ENCODE data around the gene KCNE1. TPM values are rescaled to one million over a fixed set of nuclear protein-coding genes. Genes with fewer than 3 reads are reported as not detected.
"Not testable (repeated sequence)": the region's sequence is repeated elsewhere in the genome, so short reads cannot be mapped to it uniquely, and the experiment has no call there.

The KCNE1 gene
- total RNA-seq, 1 donor from 2014 or later, result 5.5 TPM

DNA sequence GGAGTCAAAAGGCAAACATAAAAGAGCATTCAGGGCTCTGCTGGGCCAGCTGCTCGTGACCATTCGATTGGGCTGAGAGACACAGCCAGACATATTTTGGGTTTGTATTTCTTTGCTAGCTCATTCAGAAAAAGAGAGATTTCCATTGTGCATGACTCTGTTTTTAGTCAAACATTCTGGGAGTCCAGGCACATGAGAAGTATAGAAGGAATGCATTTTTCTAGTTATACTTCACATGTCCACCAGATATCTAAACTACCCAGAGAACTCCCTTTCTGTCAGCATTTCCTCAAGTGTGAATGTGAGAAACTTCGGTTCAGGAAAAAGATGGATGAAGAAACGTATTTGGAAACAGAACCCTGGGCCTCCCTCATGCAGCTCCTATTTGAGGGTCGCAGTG is 6.3 kb upstream of the KCNE1 start:
- DNase-seq (ENCODE audit: missing footprints) (no peak), ATAC-seq (no peak)
- intact Hi-C loops (cut with DNase I), result no loop called here

DNA sequence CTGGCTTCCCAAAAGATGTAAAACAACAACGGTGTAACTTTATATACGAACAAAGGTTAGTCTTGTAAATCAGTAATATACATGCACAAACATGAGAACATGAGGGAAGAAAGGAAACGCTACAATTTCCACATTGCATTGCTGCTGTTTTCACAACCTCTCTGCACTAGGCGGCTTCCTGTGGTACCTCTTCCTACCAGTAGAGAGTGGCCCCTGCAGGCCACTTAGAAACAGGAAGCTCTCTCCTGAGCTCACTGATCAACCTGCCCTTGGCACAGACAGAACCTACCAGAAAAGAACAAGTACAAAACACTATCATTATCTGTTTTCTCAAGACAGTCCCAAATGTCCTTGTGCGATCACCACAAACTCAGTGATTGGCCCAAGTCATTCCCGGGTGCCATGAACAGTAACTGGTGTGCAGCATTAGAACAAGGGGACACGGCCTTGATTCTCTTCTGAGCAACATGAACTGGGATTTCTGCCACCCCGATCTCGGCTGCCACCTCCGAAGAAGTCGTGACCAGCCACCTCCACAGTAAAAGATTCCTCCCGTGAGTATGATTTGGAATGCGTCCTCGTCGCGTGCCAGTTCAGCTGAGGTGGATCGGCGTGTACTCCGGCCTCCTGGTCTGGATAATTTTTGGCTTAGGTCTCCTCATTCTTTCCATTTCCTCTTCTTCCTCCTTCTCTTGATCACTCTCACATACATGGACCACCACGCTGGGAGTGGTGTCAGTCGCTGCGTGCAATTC is 5.7 kb upstream of the KCNE1 start:
- intact Hi-C loops (cut with DNase I), result no loop called here
- ATAC-seq, result no peak
- peak; percentile 60 for DNase-seq (ENCODE audit: missing footprints)

DNA sequence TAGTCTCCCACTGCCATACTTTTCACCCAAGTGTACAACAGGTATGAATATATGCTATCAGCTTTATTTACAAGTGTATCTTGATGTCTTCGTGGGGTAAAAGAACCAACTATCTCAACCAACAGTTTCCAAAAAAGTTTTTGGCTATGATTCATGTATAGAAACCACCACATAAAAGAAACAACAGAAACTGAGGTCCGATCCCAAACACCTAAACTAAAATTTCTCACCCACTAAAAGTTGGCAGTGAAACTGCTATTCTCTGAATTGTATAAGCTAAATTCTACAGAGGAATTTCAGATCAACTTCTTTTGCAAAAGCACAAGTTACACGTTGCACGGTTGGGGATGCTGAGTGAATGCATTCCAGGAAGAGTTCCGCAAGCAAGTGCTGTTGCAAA is 5.0 kb upstream of the KCNE1 start:
- no peak for ATAC-seq
- no peak for DNase-seq (ENCODE audit: missing footprints)
- intact Hi-C loops (cut with DNase I), result no loop called here

DNA sequence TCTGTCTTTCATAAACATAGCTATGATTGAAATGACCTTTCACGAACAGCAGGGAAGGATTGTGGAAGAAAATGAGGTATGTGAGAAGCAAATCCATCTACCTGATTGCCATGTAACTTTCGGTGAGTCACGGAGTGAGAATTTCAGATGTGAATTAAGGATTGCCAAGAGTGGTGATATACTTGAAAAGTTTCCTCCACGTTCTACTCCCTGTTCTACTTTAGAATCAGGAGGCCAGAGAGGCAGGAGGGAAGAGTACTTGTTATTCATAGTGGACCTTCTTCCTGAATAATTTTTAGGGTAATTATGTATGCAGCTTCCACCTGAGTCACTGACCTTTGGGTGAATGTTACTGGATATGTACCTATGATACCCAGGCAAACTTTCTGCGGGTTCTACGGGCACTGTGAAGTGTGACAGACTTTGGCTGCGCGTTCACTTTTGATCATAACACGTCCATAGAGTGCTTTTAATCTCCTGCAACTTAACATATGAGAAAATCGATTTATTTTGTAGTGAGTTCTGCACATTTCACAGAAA is 2.6 kb upstream of the KCNE1 start:
- DNase-seq (ENCODE audit: missing footprints), result no peak
- intact Hi-C loops (cut with DNase I), result no loop called here
- no peak for ATAC-seq

DNA sequence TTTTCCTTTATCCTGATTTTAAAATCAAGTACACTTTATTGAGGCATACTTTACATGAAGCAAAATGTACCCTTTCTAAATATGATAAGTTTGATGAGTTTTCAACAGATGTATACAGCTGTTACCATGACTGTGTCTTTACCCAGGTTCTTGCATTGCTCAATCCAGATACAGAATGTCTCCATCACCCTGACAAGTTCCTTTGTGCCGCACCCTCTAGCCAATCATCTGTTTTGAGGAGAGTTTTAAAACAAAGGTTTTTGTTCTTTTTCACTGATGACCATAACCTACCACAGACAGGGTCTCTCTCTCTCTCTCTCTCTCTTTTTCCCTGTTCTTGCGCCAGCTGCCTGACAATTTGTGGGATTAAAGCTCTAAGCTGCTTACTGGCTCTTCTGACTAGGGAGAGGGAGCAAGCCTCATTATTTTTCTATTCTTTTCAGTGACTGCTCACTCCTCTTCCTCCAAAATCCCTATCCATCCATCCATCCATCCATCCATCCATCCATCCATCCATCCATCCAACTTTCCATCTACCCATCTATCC is 1.2 kb upstream of the KCNE1 start:
- DNase-seq (ENCODE audit: missing footprints) (no peak), ATAC-seq (peak; percentile 45)
- intact Hi-C loops (cut with DNase I), result no loop called here

DNA sequence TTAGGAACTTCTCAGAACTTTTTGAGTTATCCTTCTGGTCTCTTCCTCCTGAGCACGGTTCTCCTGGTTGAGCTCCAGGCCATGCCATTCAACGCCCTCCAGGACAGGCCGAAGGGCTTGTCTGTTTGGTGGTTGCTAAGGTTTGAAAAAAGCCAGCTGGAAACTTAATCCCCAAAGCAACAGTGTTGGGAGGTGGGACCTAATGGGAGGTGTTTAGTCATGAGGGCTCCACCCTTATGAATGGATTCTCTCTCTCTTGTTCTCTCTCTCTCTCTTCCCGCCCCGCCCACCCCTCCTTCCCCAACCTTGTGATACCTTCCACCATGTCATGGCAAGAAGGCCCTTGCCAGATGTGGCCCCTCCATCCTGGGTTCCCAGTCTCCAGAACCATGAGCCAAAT is 829 bp downstream of the KCNE1 start:
- no peak for DNase-seq (ENCODE audit: missing footprints)
- intact Hi-C loops (cut with DNase I), result no loop called here
- peak; percentile 35 for ATAC-seq

DNA sequence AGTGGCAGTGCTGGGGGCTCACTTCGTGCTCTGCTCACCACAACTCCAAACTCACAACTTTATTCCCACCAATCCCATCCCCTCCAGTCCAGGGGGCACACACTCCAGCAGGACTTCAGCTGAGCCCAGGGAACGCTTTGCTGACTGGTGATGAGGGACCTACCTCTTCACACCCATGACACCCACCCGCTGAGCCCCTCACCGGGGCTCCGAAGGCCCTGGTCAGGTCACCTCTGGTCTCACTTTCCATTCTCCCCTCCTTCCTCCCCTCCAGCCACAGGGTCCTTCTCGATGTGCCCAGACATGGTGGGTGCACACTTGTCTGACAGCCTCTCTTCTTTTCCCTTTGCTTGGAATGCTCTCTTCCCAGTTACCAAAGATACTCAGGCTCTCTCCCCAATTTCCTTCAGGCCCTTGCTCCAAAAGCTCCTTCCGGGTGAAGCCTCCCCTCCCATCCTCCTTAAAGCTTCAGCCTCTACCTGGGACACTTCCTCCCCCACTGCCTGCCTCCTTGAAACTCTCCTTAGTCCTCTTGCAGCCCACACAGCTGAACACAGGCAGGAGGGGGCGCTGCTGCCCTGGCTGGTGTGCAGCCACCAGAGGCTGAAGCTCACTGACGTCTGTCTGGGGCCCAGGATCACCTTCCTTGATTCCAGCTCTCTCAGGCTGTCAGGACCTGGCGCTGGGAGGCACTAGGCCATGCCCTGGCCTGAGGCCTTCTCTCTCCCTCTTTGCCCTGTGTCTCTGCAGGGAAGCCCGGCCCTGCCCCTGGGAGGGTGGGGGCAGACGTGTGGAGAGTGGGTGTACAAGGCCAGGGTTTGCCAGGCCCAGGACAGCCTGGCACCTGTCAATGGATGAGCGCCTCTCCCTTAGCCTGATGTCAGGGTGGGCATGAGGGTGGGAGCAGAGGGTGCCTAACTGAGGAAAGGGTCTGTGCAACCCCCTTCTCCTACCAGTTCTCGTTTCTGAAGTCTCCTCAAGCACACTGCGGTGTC is 1.6 kb downstream of the KCNE1 start:
- ATAC-seq, result peak; percentile 79
- peak; percentile 91 for DNase-seq (ENCODE audit: missing footprints)
- intact Hi-C loops (cut with DNase I), result no loop called here

DNA sequence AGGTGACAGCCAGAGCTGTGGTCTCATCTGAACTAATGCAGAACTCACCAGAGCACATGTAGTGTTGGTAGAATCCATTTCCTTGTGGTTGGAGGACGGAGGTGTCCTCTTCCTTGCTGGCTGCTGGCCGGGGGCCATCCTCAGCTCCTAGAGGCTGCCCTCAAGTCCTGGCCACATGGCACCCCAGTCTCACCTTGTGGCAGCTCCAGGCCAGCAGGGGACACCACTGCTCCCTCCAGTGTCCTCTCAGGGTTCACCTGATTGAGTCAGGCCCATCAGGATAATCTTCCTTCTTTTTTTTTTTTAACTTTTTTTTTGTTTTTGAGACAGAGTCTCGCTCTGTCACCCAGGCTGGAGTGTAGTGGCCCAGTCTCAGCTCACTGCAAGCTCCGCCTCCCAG is 2.9 kb downstream of the KCNE1 start:
- intact Hi-C loops (cut with DNase I), result loop anchor here (2.0 kb wide), 1 partner anchor 36 kb away; no protein-coding TSS in a partner anchor
- DNase-seq (ENCODE audit: missing footprints), result no peak
- no peak for ATAC-seq

DNA sequence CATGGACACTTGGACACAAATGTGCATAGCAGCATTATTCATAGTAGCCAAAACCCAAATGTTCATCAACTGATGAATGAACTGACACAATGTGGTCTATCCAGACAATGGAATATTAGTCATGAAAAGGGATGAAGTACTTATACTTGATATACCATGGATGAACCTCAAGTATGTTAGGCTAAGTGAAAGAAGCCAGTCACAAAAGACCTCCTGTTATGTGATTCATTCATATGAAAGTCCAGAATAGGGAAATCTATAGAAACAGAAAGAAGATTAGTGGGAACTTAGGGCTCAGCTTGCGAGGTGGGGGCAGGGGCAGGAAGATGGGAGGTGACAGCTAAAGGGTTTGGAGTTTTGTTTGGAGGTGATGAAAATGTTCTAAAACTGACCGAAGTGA is 7.4 kb downstream of the KCNE1 start:
- DNase-seq (ENCODE audit: missing footprints) (no peak), ATAC-seq (no peak)
- intact Hi-C loops (cut with DNase I), result no loop called here

DNA sequence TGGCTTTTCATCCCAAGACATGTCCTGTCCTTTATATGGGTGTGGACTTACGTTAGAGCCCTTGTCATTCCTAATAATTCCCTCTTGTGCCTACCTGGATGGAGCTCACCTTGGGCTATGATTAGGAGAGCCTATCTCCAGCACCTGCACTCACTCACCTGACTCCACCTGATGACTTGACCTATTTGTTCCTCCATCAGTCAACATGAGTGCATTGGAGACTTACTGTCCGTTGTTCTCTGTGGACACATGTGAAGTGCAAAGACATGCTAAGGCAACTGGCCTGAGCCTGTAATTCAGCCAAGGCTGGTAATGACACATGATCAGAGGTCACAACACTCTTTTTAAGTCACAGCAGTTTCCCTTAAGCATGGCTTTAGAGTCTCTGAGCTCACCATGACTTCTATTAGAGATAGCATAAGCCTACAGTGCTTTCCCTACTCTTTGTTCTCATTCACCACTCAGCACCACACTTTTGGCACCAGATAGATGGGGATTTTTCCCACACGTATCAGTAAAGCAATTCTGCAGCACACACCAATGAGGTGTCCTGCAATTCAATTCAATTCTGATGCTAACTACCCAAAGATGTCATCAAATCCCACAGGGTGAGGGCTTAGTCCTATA is 9.4 kb downstream of the KCNE1 start:
- ATAC-seq, result no peak
- no peak for DNase-seq (ENCODE audit: missing footprints)
- intact Hi-C loops (cut with DNase I), result no loop called here

DNA sequence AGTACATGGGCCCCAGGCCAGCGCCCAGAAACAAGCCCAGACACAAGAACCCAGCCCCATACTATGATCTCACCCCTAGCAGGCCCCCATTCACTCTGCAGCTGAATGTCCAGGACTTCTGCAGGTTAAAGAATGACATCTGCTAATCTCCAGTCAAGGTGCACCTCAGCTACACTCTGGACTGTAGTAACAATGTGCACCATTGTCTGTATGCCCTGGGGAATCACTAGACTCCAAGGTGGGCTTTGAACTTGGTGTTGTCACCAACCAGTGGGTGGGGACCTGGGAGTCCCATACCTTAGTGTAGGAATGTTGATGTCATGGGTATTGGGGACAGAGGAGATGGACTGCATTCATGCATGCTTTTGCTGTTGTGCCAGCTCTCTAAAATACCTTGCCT is 10.3 kb downstream of the KCNE1 start:
- intact Hi-C loops (cut with DNase I), result no loop called here
- ATAC-seq, result no peak
- no peak for DNase-seq (ENCODE audit: missing footprints)

DNA sequence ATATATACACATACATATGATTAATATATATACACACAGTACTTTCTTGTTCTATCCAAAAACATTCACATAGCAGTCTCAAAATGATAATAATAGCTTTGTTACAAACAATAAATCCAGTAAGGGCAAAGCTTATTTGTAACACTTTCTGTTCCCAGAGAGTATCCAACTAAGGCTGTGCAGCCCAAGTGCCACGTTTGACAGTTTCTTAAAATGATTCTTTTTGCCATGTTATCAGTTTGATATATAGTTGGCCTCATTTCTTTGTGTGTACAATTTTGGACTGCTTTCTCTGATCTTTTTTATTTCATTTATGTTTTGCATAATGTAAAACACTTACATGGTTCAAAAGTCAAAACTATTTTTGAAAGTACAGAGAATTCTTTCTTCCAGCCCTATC is 11.8 kb downstream of the KCNE1 start:
- no peak for ATAC-seq
- intact Hi-C loops (cut with DNase I), result no loop called here
- no peak for DNase-seq (ENCODE audit: missing footprints)

DNA sequence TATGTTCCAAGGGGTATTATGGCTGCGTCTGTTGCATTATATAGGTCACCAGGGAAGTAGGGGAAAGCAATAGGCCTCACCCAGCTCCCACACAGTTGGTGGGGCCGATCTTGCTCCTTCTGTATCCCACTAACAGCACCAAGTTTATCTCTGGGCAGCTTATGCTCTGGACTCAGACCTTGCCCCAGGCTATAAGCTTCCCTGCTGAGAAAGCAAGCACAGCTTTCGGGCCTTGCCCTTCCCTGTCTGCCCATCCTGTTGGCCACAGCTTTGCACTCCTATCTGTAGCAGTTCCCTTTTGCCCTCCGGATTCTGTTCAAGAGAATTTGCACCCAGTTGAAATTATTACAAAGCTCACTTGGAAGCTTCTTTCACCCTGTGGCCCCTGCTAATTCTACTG is 12.9 kb downstream of the KCNE1 start:
- peak; percentile 41 for DNase-seq (ENCODE audit: missing footprints)
- intact Hi-C loops (cut with DNase I), result no loop called here
- ATAC-seq, result no peak

DNA sequence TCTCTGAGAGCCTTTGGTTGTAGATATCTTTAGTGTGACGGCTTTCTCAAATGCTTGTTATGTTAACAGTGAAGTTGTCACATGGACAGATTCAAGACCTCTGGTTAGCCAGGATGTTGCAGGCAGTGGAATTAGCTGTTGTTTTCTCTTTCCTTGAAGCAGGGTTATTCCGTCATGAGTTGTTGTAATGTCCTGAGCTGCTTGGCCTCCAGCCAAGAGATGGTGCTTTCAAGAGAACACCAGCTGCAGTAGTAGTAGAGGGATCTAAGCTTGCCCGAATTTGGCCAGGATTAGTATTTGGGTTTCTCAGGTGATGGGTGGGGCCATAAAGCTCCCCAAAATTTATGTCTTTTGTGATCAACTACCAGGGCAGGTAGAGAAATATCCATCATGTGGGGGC is 13.4 kb downstream of the KCNE1 start:
- ATAC-seq, result no peak
- intact Hi-C loops (cut with DNase I), result no loop called here

DNA sequence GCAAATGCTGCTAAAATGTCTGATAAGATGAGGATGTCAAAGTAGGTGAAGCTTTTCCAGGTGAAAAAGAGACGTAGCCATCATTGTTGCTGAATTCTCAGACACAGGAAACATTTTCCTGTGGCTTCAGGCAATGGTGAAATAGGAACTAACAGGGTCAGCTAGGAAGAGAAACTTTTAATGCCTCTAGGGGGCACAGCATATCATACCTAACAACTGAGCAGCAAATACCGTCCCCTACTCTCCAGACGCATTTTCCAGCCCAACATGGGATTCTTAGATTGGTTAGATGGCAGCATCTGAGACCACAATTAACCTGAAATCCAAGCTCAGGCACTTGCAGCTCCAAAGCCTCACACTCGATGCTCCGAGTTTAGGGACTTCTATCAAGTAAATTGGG is 28.2 kb downstream of the KCNE1 start:
- DNase-seq (ENCODE audit: missing footprints); intact Hi-C loops (cut with DNase I); ATAC-seq: not testable (repeated sequence)

More for the DNA sequence above, 13.4 kb downstream of the KCNE1 start:
- peak; percentile 62 for DNase-seq (ENCODE audit: missing footprints)

DNA sequence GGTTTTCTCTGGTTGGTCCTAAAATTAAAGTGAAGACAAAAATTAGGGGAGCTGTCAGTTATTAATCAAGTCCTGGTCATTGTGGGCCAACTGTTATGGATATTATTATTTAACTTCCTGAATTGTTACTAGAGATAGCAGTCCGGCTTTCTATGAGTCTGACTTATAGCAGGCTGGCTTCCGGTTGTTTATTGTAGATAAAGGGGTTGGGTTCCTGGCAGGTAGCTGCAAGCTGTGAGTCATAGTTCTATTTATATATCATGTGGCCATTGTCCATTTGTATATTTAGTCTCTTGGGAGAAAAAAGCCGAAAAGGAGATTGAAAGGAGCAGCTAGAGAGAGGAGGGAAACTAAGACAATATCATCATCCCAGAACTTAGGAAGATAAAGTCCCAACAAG is 28.6 kb downstream of the KCNE1 start:
- intact Hi-C loops (cut with DNase I); DNase-seq (ENCODE audit: missing footprints); ATAC-seq: not testable (repeated sequence)

DNA sequence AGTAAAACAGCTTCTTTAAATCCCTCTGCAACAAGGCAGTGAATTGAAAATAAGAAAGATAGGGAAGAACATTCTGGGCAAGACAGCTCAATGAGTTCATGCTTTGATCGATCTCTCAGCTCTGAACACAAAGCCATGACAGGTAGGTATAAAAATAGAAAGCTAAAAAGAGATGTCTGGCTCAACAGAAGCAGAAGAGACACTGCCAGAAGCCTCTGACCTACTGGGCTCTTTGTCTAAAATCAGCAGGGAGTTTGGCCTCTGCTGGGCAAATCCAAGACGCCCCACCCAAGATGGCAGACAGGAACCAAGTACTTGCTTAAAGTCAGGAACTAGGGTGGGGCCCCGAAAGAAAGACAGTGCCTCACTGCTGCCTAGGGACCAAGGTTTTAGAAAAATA is 44.7 kb downstream of the KCNE1 start:
- ATAC-seq; DNase-seq (ENCODE audit: missing footprints); intact Hi-C loops (cut with DNase I): not testable (repeated sequence)

DNA sequence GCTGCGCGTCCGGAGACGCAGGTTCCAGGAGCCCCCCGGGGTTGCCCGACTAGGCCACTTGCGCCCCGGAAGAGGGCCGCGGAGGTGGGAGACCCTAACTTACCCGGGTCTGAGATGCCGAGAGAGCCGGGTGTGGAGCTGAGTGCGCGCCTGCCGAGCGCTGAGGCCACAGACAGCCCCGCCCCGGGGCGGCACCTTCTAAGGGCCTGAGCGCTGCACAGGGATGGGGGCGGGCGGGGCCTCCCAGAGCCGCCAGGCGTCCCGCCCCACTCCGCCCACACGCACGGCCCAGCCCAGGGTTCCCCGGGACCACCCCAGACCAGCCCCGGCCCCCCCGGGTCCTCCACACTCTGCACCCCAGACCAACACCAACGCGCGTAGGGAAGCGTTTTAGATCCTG is 52.6 kb downstream of the KCNE1 start:
- intact Hi-C loops (cut with DNase I); DNase-seq (ENCODE audit: missing footprints): not testable (repeated sequence)
- ATAC-seq, result peak; percentile 84

DNA sequence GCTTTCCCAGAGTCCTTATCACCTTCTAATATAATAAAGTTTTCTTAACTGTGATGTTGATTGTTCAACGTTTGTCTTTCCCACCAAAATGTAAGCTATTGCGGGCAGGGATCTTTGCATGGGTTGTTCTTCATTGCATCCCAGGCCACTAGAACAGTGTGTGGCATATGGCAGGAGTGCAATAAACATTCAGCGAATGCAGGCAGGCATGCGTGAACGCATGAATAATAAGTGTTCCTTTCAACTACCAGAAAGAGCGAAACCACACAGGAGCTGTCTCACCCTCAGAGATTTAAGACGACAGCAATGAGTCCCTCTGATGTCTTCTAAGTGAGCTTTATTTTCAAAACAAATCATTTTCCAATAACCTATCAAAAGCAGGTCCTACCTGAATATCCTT is 53.7 kb downstream of the KCNE1 start:
- DNase-seq (ENCODE audit: missing footprints); ATAC-seq; intact Hi-C loops (cut with DNase I): not testable (repeated sequence)

All from Right ventricle myocardium inferior (tissue), 1 donor.